HG03378 (cell line): ENCODE measurements around the gene CNNM2.
"Not testable (repeated sequence)": the region's sequence is repeated elsewhere in the genome, so short reads cannot be mapped to it uniquely, and the experiment has no call there.

Source experiments
- ATAC-seq: cut with Tn5 transposase; IDR thresholded peaks from one replicate; pipeline ENCODE4 v1.9.1; 2021; ENCODE audit warnings: mild to moderate bottlenecking, moderate library complexity; ENCODE audit not compliant: unreplicated experiment

Gene CNNM2

DNA sequence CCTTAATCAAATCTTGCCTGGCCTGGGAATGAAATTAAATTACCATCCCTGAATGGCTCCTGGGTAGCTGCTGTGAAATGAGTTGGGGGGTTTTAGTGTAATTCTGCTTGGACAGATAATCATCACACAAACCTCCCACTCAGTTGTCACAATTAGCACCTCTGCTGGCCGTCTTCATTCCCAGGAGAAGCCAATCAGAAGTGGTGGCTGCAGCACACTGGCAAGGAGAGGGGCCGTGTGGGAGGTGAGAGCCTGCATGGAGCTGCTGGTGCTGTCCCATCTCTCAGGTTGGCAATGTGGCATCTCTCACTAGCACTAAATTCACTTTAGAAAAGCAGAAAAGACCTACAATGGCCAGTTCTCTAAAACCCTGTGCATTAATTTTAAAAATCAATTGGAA lies 182.5 kb downstream of the CNNM2 start:
- ATAC-seq: no peak

DNA sequence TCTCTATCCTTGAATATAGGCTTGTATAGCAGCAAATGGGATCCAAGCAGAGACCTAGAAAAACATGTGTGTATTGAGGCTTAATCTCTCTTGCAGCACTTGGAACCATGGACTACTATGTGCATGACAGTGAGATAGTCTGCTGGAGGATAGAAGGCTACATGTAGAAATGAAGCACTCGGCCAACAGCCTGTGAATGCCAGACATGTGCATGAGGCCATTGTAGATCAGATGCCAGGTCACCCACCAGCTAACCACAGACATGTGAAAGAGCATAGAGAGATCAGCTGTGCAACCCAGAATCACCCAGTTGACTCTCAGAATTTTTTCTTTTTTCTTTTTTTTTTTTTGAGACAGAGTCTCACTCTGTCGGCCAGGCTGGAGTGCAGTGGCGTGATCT lies 184.1 kb downstream of the CNNM2 start:
- ATAC-seq: no peak

DNA sequence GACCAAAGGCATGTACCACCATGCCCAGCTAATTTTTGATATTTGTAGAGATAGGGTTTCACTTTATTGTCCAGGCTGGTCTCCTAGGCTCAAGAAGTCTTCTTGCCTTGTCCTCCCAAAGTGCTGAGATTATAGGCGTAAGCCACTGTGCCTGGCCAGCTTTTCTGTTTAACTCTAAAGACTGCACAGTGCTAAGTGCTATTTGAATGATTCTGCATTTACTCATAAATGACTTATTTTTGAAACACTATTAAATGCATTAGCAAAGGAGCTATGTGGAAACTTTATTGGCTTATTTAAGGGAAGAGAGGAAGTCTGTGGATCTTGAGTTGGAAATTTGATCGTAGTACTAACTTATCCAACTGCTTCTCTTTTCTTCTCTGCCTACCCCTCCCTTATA lies 185.9 kb downstream of the CNNM2 start:
- no peak for ATAC-seq

DNA sequence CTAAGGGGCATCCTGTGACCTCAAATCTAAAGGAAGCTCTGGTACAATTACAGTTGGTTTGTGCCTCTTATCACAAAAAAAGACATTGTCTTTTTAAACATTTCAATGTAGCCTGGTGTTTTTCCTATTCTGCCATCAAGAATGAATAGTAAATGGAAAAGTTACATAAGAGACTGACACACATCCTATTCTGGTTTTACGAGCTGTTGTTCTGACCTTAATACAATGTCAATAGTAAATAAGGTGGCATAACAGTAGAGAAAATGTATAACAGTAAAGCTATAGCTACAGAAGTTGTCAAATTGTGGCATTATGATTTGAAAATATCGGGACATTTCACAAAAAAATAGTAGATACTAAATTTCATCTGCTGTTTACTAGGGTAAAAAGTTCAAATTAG lies 186.6 kb downstream of the CNNM2 start:
- ATAC-seq: no peak

DNA sequence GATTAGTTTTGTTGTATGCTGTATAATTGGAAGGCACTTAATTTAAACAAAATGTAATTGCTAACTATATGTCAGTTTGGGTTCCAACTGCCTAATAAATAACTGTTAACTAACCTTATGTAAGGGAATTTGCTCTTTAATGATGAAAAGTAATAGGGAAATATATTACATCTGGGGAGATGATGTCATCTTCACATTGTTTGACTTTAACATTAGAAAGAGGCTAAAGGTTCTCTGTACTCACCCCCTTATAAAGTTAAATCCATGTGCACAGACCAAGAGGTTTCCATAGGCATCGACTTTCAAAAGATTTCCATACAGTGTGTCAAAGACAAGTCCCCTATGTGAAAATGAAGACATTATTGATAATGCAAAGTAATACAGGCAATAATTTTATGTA lies 187.4 kb downstream of the CNNM2 start:
- no peak for ATAC-seq

DNA sequence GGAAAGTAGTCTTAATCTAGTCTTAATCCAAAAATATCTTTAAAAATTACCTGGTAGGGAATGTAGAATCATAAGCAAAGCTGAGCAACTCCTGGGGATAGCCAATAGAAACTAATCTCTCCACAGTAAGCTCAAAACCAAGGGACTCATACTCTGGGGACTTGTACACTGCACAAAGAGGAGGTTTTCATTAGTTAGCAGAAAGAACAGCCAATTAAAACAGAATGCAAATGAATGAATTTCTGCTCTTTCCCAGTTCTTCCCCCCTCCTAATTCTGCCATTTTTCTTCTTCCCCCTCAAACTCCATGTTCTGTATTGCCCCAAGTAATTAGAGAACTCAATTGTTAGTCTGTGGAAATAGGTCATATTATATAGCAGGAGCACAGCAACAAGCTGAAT lies 188.4 kb downstream of the CNNM2 start:
- no peak for ATAC-seq

DNA sequence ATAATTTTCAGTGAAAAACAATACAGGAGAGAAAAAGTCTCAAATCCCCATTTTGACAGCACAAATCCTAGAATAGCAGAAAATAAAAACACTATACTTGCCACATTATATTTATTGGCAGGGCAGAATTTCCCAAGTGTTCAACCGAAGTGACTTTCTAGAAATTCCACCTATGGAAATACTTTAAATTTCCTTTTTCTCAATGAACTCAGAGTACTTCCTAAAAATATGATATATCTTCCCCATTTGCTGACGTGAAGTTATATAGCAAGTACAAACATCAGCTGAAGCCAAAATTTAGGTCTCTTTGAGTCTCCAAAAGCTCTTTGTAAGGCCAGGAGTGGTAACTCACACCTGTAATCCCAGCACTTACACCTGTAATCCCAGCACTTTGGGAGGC lies 191.7 kb downstream of the CNNM2 start:
- ATAC-seq: no peak

DNA sequence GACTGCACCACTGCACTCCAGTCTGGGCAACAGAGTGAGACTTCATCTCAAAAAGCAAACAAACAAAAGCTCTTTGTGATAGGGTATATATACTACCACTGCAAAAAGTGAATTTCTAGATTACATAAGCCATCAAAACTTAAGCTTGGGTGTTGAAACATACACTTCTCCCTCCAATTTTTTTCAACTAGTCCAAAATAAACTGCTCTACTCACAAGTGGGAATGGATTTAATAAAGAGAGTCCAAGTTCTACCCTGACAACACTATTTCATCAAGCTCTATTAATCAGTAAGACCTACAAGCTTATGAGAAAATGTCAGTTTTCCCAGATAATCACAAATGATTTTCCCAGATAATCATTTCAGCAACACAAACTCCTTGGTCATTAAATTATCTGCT lies 192.3 kb downstream of the CNNM2 start:
- ATAC-seq: no peak

DNA sequence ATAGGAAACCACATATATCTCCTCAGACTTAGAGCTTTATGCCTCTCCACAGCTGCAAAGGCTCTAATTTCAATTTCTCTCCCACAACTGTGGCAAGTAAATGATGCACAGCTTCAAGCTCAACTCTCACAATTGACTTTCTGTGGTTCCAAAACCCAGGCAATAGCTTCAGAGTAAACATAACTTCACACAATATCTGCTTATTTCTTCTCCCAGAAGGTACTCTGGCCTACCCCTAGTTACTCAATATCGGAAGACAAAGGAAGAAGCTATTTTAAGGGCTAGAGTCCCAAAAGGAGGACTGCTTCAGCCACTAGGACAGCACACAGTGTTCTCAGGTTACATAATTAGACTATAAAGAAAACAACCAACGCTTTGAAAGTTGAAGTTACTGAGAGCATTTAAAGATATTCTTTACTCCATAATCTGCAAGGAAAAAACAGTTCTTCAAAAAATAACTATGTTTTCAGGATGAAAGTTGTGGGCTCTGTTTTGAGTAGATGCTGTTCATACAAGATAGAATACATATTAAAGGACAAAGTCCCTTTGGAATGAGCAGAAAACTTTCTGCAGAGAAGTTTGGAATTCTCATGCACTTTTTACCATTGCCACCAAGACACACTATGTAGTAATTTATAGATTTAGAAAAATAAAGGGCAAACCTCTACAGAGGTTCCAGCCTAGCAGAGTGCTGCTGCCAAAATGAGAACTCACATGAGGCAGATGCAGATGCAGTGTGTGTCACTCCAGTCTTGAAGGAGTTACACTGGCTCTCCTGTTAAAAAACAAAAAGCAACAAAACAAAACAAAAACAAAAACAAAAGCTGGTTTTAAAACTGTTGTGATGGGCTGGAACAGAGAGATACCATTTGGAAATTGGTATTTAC lies 193.2 kb downstream of the CNNM2 start:
- peak; percentile 66 for ATAC-seq

DNA sequence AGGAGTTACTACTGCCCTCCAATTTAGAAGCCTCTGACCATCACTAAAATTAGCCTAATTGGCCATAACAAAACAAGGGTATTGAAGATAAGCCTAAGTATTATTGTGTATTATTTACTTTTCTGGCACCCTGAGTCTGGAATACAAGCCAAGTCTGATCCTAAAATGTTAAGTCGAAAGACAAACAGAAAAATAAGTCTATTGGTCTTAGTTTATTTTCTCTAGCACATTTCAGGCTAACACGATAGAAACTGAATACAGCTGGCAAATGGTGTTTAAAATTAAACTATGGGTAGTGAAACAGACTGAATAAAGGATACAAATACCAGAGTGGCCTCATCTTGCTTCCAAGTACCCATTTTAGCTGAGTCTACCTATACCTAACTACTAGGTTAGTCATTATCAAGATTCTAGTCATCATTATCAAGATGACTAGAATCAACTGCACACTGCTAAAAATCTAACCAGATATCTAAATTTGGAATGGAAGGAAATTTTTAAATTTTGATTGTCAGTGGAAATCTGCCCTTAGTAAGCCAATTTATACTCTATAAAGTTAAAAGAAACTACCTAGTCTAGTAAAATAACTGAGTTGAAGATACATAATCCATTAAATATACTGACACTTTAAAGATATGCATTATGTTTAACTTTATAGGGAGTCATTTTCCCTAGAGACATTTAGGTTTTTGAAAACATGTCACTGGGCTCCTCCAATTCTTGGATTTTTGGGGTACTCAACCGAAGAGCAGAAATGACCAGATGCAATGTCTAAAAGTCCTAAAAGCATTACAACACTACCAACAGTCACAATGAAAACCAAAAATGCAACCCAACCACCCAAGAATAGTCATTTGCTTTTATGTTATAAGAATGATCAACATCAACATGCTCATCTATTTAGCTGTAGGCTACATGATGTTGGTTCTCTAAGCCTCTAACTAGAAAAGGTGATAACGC lies 194.1 kb downstream of the CNNM2 start:
- ATAC-seq: peak; percentile 57

DNA sequence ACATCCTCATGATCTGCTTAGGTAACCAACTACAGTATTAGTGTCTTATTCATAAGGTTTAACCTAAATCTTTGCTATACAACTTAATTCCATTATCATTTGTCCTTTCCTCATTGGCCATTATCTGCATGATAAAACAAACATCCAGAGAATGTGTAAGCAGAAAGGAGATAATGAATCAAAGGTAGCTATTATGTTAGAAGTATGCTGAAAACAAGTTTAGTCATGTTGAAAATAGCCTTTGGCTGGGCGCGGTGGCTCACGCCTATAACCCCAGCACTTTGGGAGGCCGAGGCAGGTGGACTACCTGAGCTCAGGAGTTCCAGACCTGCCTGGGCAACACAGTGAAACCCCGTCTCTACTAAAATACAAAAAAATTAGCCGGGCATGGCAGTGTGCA lies 196.8 kb downstream of the CNNM2 start:
- no peak for ATAC-seq

DNA sequence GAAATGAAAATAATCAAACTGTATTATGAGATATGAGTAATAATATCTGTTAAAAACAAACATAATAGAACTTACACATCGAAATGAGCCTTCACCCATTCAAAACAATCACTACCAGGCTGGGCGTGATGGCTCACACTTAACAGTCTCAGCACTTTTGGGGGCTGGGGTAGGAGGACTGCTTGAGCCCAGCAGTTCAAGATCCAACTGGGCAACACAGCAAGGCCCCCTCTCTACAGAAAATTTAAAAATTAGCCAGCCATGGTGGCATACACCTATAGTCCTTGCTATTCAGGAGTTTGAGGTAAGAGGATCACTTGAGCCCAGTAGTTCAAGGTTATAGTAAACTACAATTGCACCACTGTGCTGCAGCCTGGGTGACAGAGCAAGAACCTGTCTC lies 199.2 kb downstream of the CNNM2 start:
- no peak for ATAC-seq

DNA sequence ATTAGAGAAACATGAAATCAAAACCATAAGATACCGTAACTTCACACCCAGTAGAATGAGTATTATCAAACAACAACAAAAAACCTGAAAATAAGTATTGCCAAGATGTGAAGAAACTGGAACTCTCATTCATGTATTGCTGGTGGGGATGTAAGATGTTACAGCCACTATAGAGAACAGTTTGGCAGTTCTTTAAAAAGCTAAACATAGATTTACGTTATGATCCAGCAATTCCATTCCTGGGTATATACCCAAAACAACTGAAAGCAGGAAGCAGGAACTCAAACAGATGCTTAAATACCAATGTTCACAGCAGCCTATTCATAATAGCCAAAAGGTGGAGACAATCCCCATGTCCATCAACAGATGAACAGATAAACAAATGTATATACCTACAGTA lies 202.5 kb downstream of the CNNM2 start:
- no peak for ATAC-seq

DNA sequence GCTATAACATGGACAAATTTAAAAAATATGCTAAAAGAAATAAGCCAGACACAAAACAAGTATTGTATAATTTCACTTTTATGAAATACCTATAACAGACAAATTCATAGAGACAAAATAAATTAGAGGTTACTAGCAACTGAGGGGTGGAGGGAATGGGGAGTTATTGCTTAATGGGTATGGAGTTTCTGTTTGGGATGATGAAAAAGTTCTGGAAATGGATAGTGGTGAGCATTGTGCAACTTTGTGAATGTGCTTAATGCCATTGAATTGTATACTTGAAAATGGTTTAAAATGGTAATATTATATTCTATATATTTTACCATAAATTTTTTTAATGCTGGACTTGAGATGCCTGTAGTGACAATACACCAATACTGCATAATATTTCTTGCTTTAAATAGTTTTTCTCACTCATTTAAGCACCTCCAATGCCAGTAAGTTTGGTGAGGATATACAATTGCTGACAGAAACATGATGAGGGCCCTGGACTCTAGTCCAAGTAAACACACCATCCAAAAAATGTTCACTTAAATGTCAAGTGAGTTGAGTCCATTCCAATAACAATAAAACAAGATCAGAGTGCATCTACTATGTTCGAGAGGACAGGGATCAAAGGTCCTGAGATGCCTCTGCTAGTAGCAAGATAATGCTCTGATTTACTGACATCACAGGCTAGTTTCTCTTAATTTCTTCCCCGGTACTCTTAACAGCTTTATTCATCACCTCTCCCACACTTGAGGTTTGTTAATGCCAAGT lies 203.1 kb downstream of the CNNM2 start:
- no peak for ATAC-seq

DNA sequence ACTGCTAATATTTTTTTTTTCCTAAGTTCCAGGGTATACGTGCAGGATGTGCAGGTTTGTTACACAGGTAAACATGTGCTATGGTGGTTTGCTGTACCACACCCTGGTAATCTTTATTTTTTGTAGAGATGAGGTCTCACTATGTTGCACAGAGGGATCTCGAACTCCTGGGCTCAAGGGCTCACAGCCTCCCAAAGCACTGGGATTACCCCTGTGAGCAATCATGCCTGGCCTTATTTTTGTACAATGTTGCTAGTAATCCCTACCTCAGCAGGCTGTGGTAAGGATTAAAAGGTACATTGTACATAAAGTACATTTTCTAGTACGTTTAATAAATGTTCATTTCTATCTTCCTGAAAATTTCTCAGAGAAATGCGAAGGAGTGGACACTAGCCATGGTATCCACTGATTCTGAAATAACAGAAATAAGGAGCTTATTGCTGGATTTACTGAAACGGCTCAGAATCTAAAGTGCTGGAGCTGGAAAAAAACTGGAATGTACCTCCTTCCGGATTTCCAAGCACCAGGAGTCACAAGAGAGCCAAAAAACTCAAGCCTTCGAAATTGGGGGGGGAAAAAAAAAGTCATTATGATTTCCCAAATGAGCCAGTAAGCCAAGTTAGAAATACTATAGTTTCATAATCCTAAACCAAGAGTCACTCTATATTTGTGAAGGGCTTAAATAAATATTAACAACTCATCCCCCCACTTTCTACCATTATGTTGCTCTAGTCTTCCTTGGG lies 205.4 kb downstream of the CNNM2 start:
- no peak for ATAC-seq

DNA sequence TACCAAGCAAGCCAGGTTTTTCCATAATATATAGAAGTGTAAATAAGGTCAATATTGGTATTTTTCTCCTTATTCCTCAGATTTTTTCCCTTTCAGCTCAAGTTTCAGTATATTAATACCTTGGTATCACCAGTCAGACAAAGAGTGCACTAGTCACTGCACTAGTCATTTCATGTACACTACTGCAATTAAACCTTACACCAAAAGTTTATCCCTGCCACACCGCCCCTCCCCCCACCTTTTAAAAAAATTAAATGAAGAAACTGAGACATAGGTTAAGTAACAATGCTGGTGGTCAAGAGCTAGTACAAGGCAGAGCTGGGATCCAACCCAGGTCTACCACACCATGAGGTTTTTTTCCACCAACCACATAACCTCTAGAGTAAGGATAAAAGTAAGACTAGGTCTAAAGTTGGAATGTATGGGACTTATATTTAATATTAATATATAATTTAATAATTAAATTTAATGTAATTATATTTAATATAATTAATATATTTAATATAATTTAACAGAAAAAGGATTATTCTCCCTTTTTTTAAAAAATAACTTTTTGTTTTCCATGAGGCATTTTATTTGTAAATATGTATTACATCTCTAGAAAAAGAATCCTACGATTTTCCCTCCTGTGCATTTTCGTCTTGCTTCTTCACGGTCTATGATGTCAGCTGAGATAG lies 206.5 kb downstream of the CNNM2 start:
- no peak for ATAC-seq

DNA sequence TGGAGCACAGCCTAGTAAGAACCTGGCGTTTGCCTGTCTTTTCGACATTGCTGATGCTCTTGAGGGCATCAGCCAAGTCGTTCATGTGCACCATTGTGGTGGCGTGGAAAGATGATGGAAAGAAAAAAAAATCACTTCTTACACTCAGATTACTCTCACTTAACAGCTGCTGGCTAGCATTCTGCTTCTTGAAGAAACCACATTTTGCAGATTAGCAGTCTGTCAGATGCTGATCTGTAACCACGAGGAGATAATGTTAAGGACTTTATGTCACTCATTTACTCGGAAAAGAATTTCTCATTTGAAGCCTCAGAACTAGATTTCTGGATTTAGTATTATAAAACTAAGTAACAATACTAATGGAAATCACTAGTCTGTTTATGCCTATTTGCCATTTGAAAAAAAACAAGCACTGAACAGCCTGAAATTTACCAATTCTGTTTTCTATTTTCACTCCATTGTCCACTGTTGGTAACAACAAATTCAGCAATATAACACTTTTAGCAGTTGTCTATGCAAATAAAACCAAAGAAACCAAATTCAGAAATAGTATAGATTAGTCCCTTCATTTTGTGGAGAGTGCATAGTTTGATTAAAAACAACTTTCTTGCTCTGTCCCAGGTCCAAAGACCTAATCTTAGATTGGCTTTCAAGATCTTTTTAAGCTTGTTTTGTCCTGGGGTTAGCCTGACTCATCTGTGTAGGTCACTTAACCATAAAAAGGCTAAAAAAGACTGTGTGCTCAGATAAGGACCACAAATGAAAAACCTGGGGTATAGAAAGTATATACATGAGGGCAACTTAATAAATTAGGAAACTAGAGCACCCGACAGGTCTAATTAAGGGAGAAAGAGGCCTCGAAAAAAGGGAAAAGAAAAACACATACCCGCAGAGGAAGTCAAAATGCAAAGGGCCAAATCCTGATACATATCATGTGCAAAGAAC lies 207.5 kb downstream of the CNNM2 start:
- peak; percentile 89 for ATAC-seq

DNA sequence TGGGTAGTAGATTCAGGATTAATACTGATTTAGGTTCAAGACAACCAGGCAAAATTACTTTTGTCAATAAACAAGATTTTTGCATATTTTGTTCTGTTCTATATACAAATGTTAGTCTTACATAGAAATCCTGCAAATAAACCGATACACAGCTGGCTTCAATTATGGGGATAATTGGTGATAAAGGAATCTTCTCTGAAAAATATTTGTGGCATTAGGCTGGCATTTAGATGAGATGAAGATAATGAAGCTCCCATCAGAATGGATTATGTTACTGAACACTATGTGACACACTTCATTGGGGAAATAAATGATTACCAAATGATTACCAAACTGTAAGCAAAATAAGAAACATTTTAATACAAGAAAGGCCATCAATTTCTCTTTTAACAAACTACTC lies 209.1 kb downstream of the CNNM2 start:
- no peak for ATAC-seq

DNA sequence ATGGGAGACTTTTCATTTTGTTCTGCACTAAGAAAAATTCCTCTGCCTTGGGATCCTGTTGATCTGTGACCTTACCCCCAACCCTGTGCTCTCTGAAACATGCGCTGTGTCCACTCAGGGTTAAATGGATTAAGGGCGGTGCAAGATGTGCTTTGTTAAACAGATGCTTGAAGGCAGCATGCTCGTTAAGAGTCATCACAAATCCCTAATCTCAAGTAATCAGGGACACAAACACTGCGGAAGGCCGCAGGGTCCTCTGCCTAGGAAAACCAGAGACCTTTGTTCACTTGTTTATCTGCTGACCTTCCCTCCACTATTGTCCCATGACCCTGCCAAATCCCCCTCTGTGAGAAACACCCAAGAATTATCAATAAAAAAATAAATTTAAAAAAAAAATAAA lies 212.1 kb downstream of the CNNM2 start:
- ATAC-seq: not testable (repeated sequence)
